LNCaP clone FGC (cell line): Measurements from ENCODE around the gene FBN1.

Source experiments
- DNase-seq: peaks from one replicate; pipeline ENCODE4 v3.0.0-alpha.2; 2011; ENCODE audit warnings: low read depth
- H3K4me3 ChIP-seq: 2 replicates; pipeline ENCODE4 v1.5.1; 2011; ENCODE audit warnings: mild to moderate bottlenecking, low read depth, low read length, control low read depth
- CTCF ChIP-seq: IDR thresholded peaks from 2 replicates; pipeline ENCODE4 v1.5.1; 2012; ENCODE audit warnings: mild to moderate bottlenecking; ENCODE audit not compliant: control insufficient read depth, insufficient read depth; ENCODE audit errors: extremely low read depth

FBN1 gene

DNA sequence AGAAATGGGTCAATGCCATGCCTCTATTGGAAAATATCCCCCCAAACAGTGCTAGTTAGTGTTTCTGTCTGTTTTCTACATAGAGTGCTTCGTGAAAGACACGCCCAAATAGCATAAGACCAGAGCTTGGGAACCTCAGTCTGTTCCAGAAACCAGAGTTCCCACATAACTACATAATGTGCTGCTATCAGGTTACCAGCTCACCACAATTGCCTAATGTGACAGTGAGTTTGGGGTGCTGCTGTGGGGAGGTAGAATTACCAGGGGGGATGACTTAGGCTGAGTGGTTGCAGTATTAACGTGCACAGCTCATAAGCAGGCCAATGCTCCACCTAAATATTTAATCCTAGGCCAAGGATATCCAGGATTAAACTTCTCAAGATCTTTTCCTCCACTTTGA lies 275.0 kb downstream of the FBN1 start:
- no peak overlapping the region for H3K4me3 ChIP-seq
- TF ChIP-seq CTCF, result no peak
- DNase-seq, result no peak

DNA sequence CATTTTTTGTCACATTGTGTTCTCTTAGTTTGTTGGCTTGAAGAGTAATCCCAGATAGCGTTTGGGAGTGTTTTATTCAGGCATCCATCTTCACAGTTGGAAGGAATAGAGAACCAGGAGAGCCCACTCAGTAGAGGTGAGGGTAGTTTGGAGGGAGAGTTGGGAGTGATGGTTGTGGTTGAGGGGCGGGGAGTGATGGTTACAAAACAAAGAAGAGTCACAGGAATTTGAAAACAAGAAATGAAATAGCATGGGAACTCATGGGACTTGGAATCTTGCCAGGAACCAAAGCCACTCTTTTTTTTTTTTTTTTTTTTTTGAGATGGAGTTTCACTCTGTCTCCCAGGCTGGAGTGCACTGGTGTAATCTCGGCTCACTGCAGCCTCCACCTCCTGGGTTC lies 278.0 kb downstream of the FBN1 start:
- DNase-seq, result no peak
- H3K4me3 ChIP-seq, result no peak overlapping the region
- TF ChIP-seq CTCF, result no peak

DNA sequence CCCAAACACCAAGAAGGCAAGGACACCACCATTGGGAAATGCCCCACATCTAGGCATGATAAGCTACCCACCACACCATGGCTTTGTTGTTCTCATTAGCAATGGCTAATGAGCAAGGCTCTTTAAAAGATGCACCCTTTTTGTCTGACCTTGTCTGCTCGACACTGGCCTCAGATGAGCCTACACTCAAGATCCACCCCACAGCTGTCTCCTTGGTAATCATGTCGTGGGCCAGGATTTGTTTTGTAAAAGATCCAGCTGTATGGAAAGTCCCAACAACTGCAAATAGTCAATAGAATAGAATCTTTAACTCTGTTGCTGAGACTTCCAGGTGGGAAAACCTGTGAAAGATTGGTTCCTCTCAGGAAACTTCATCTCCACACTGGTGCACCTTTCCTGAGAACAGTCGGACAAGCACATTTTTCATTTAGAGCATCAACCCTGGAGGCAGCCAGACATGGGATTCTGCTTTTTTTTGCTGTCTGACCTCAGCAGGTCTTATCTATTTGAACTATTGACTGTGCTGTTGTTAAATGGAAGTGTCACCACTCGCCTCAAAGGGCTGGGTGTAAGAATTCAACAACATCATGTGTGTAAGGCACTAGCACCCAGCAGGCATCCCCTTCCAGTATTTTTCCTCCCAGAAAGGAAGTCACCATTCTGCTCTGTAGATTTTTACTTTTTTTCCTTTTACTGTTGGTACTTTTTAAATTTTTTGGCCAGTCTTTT lies 278.8 kb downstream of the FBN1 start:
- DNase-seq, result no peak
- no peak for TF ChIP-seq CTCF
- no peak overlapping the region for H3K4me3 ChIP-seq

GRCh38 chr15:48365575-48365974 lies 279.9 kb downstream of the FBN1 start:
- no peak for DNase-seq
- H3K4me3 ChIP-seq, result no peak overlapping the region

GRCh38 chr15:48363474-48363873 lies 282.0 kb downstream of the FBN1 start:
- TF ChIP-seq CTCF, result no peak
- DNase-seq, result no peak
- H3K4me3 ChIP-seq, result no peak overlapping the region

More at GRCh38 chr15:48365575-48365974, 279.9 kb downstream of the FBN1 start:
- no peak for TF ChIP-seq CTCF

GRCh38 chr15:48361685-48362084 lies 283.8 kb downstream of the FBN1 start:
- no peak for TF ChIP-seq CTCF
- no peak for DNase-seq

GRCh38 chr15:48360841-48361240 lies 284.7 kb downstream of the FBN1 start:
- no peak overlapping the region for H3K4me3 ChIP-seq
- DNase-seq, result no peak
- TF ChIP-seq CTCF, result no peak

More at GRCh38 chr15:48361685-48362084, 283.8 kb downstream of the FBN1 start:
- H3K4me3 ChIP-seq, result no peak overlapping the region
